Neural cell (in vitro differentiated cells): Measurements from ENCODE around the gene RHEBL1. TPM values are rescaled to one million over a fixed set of nuclear protein-coding genes. Genes with fewer than 3 reads are reported as not detected.

Experiments
- H2AFZ ChIP-seq: fragments of 200-600, 300-800 bp; sonication (generic), shearing (Covaris generic); 2 replicates; pipeline ENCODE4 v1.6.0; 2014; ENCODE audit warnings: low read depth, mild to moderate bottlenecking, antibody characterized with exemption, low read length, moderate library complexity
- H3F3A ChIP-seq: fragments of 200-600 bp; shearing (Covaris generic); 2 replicates; pipeline ENCODE4 v1.6.1; 2016; ENCODE audit warnings: mild to moderate bottlenecking, moderate library complexity, mixed read lengths, antibody characterized with exemption, low read length; ENCODE audit not compliant: insufficient read depth, poor library complexity, severe bottlenecking
- H3K27ac ChIP-seq: fragments of 200-600, 300-800 bp; sonication (generic), shearing (Covaris generic); 2 replicates; pipeline ENCODE4 v1.5.1; 2014; ENCODE audit warnings: mild to moderate bottlenecking, low read length, moderate library complexity
- H3K27me3 ChIP-seq: fragments of 300-800, 200-600 bp; sonication (generic), shearing (Covaris generic); 2 replicates; pipeline ENCODE4 v1.6.0; 2014; ENCODE audit warnings: mild to moderate bottlenecking, low read depth, low read length, moderate library complexity; ENCODE audit not compliant: insufficient read depth
- H3K36me3 ChIP-seq: fragments of 300-800, 200-600 bp; sonication (generic), shearing (Covaris generic); 2 replicates; pipeline ENCODE4 v1.5.1; 2014; ENCODE audit warnings: mild to moderate bottlenecking, antibody characterized with exemption, low read length, moderate library complexity; ENCODE audit not compliant: insufficient read depth
- H3K4me2 ChIP-seq: fragments of 300-800, 200-600 bp; sonication (generic), shearing (Covaris generic); 2 replicates; pipeline ENCODE4 v1.6.0; 2014; ENCODE audit warnings: mild to moderate bottlenecking, low read length
- H3K4me3 ChIP-seq: fragments of 300-800, 200-600 bp; sonication (generic), shearing (Covaris generic); 2 replicates; pipeline ENCODE4 v1.5.1; 2014; ENCODE audit warnings: mild to moderate bottlenecking, low read length, moderate library complexity
- H3K79me2 ChIP-seq: fragments of 200-600 bp; shearing (Covaris generic); replicated peaks from 2 replicates; pipeline ENCODE4 v1.6.0; 2014; ENCODE audit warnings: mild to moderate bottlenecking, low read length, moderate library complexity; ENCODE audit not compliant: insufficient read depth
- H3K9ac ChIP-seq: fragments of 300-800, 200-600 bp; sonication (generic), shearing (Covaris generic); 2 replicates; pipeline ENCODE4 v1.6.1; 2016; ENCODE audit warnings: mild to moderate bottlenecking, low read length, mixed read lengths
- H3K9me2 ChIP-seq: fragments of 200-600 bp; shearing (Covaris generic); 2 replicates; pipeline ENCODE4 v1.6.1; 2016; ENCODE audit warnings: mild to moderate bottlenecking, low read length, mixed read lengths; ENCODE audit not compliant: insufficient read depth
- H3K9me3 ChIP-seq: fragments of 200-600, 300-800 bp; sonication (generic), shearing (Covaris generic); 2 replicates; pipeline ENCODE4 v1.6.1; 2016; ENCODE audit warnings: mild to moderate bottlenecking, mixed run types, low read length, moderate library complexity, mixed read lengths
- H4K20me1 ChIP-seq: fragments of 200-600 bp; shearing (Covaris generic); 2 replicates; pipeline ENCODE4 v1.6.1; 2016; ENCODE audit warnings: mild to moderate bottlenecking, mixed run types; ENCODE audit not compliant: insufficient read depth
- EP300 ChIP-seq: fragments of 450-650 bp; conservative IDR thresholded peaks from 2 replicates; pipeline ENCODE4 v1.6.1; 2014; ENCODE audit warnings: antibody characterized with exemption, mild to moderate bottlenecking, moderate library complexity; ENCODE audit not compliant: poor library complexity, severe bottlenecking
- EZH2 ChIP-seq: fragments of 200-600, 300-800 bp; shearing (Covaris generic), sonication (generic); IDR thresholded peaks from 2 replicates; pipeline ENCODE4 v1.6.1; 2014; ENCODE audit warnings: antibody characterized with exemption, low read length, borderline replicate concordance, mild to moderate bottlenecking; ENCODE audit not compliant: insufficient read depth, poor library complexity, severe bottlenecking
- MXI1 ChIP-seq: fragments of 450-650 bp; conservative IDR thresholded peaks from 2 replicates; pipeline ENCODE4 v1.6.1; 2014; ENCODE audit warnings: antibody characterized with exemption, mild to moderate bottlenecking; ENCODE audit not compliant: poor library complexity, severe bottlenecking
- POLR2AphosphoS5 ChIP-seq: IDR thresholded peaks from 2 replicates; pipeline ENCODE4 v1.6.1; 2012
- RAD21 ChIP-seq: fragments of 450-650 bp; conservative IDR thresholded peaks from 2 replicates; pipeline ENCODE4 v1.6.1; 2014; ENCODE audit warnings: antibody characterized with exemption, mild to moderate bottlenecking, moderate library complexity
- SMC3 ChIP-seq: fragments of 450-650 bp; conservative IDR thresholded peaks from 2 replicates; pipeline ENCODE4 v1.6.1; 2014; ENCODE audit warnings: antibody characterized with exemption, mild to moderate bottlenecking, moderate library complexity; ENCODE audit not compliant: poor library complexity
- TAF1 ChIP-seq: IDR thresholded peaks from 2 replicates; pipeline ENCODE4 v1.6.1; 2012; ENCODE audit warnings: low read depth
- polyA plus RNA-seq: library from polyadenylated mRNA; depleted of rRNA; stranded (reverse); fragments of >200 nt; gene quantifications from 2 replicates; pipeline ENCODE4 v1.2.3, GENCODE V29; 2014
- TF ChIP-seq, protein P1 (sequence below): fragments of 450-650 bp; IDR thresholded peaks from 2 replicates; pipeline ENCODE4 v1.5.1; 2014; ENCODE audit warnings: antibody characterized with exemption, mild to moderate bottlenecking, moderate library complexity; ENCODE audit not compliant: poor library complexity, severe bottlenecking
- TF ChIP-seq, protein P2 (sequence below): IDR thresholded peaks from 2 replicates; pipeline ENCODE4 v1.6.1; 2012; ENCODE audit warnings: borderline replicate concordance

RHEBL1 gene
- polyA plus RNA-seq, 1 donor from 2014 or later: 0.68 TPM

DNA sequence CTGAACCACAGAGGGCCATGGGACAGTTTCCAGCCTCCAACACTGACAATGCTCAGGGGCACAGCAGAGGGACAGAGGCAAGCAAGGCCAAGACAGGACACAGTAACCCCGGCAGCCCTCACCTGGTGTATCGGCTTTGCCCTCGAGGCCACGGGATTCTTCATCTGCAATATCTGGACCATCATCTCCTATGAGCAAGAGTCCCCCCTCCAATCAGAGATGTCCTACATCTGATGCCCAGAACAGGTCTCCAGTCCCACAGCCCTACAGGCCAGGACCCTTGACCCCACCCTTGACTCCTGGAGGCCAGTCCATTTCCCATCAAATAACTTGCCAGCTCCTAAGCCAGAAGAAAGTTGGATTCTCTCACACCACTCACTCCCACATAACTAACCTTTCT is 26.5 kb downstream of the RHEBL1 start:
- H3K9me3 ChIP-seq: no peaks in the 10 kb centered on the region
- no peaks in the 10 kb centered on the region for H3K27me3 ChIP-seq
- no peak overlapping the region for H3K27ac ChIP-seq
- no peak overlapping the region for H2AFZ ChIP-seq
- H3K9me2 ChIP-seq: no peaks in the 10 kb centered on the region
- no peaks in the 10 kb centered on the region for H4K20me1 ChIP-seq
- no peaks in the 10 kb centered on the region for H3K36me3 ChIP-seq
- H3F3A ChIP-seq: no peaks in the 10 kb centered on the region
- TF ChIP-seq MXI1: no peak
- no peak for TF ChIP-seq EP300
- TF ChIP-seq, protein P1, sequence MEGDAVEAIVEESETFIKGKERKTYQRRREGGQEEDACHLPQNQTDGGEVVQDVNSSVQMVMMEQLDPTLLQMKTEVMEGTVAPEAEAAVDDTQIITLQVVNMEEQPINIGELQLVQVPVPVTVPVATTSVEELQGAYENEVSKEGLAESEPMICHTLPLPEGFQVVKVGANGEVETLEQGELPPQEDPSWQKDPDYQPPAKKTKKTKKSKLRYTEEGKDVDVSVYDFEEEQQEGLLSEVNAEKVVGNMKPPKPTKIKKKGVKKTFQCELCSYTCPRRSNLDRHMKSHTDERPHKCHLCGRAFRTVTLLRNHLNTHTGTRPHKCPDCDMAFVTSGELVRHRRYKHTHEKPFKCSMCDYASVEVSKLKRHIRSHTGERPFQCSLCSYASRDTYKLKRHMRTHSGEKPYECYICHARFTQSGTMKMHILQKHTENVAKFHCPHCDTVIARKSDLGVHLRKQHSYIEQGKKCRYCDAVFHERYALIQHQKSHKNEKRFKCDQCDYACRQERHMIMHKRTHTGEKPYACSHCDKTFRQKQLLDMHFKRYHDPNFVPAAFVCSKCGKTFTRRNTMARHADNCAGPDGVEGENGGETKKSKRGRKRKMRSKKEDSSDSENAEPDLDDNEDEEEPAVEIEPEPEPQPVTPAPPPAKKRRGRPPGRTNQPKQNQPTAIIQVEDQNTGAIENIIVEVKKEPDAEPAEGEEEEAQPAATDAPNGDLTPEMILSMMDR: no peak
- no peak for TF ChIP-seq RAD21
- TF ChIP-seq SMC3: no peak
- TF ChIP-seq, protein P2, sequence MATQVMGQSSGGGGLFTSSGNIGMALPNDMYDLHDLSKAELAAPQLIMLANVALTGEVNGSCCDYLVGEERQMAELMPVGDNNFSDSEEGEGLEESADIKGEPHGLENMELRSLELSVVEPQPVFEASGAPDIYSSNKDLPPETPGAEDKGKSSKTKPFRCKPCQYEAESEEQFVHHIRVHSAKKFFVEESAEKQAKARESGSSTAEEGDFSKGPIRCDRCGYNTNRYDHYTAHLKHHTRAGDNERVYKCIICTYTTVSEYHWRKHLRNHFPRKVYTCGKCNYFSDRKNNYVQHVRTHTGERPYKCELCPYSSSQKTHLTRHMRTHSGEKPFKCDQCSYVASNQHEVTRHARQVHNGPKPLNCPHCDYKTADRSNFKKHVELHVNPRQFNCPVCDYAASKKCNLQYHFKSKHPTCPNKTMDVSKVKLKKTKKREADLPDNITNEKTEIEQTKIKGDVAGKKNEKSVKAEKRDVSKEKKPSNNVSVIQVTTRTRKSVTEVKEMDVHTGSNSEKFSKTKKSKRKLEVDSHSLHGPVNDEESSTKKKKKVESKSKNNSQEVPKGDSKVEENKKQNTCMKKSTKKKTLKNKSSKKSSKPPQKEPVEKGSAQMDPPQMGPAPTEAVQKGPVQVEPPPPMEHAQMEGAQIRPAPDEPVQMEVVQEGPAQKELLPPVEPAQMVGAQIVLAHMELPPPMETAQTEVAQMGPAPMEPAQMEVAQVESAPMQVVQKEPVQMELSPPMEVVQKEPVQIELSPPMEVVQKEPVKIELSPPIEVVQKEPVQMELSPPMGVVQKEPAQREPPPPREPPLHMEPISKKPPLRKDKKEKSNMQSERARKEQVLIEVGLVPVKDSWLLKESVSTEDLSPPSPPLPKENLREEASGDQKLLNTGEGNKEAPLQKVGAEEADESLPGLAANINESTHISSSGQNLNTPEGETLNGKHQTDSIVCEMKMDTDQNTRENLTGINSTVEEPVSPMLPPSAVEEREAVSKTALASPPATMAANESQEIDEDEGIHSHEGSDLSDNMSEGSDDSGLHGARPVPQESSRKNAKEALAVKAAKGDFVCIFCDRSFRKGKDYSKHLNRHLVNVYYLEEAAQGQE: no peak
- TF ChIP-seq POLR2AphosphoS5: no peak
- TF ChIP-seq TAF1: no peak
- no peak overlapping the region for H3K9ac ChIP-seq
- no peak overlapping the region for H3K4me2 ChIP-seq
- H3K4me3 ChIP-seq: no peak overlapping the region
- H3K79me2 ChIP-seq: no peaks in the 10 kb centered on the region

DNA sequence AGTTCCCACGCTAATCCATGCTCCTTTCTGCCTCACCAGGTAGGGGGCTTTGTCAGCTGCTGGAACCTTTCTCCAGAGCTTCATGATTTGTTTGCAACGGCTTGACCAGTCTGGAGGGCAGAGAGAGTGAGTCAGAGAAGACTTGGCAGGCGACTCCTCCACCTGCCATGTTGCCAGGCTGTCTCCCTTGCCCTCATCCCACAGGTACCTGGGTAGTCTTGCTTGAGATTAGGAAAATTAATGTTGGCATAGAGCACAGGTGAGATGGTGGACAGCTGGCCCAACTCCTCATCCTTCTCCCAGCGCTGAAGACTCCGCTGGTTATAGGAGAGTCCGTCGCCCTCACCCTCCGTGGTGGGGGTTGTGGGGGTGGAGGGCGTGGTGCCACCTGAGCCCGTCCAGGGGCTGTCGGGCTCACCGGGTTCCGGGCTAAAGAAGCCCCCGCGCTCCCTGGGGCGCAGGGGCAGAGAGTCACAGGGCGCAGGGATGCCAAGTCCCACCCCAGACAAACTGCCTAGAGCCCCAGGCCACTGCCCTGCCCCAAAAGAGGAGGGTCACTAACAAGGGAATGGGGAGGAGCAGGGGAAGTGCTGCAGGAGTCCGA is 27.8 kb downstream of the RHEBL1 start:
- Histone ChIP-seq H3K27ac (no peak overlapping the region), H3K4me2 (no peak overlapping the region), H2AFZ (no peak overlapping the region), H3K79me2 (no peaks in the 10 kb centered on the region), H3K27me3 (no peaks in the 10 kb centered on the region), H3F3A (no peaks in the 10 kb centered on the region), H3K9me3 (no peaks in the 10 kb centered on the region), H3K9me2 (no peaks in the 10 kb centered on the region), H3K36me3 (no peaks in the 10 kb centered on the region), H3K4me3 (no peak overlapping the region), H4K20me1 (no peaks in the 10 kb centered on the region), H3K9ac (no peak overlapping the region)
- TF ChIP-seq SMC3: no peak
- TF ChIP-seq, protein P2: no peak
- TF ChIP-seq EZH2: no peak
- TF ChIP-seq TAF1: no peak
- no peak for TF ChIP-seq RAD21
- no peak for TF ChIP-seq POLR2AphosphoS5
- TF ChIP-seq EP300: no peak
- TF ChIP-seq, protein P1: no peak
